ENCODE measurements around the gene TNFRSF1A.
A peak's percentile ranks its signal among the peaks of the same experiment; 100 is the strongest.

The TNFRSF1A gene

DNA sequence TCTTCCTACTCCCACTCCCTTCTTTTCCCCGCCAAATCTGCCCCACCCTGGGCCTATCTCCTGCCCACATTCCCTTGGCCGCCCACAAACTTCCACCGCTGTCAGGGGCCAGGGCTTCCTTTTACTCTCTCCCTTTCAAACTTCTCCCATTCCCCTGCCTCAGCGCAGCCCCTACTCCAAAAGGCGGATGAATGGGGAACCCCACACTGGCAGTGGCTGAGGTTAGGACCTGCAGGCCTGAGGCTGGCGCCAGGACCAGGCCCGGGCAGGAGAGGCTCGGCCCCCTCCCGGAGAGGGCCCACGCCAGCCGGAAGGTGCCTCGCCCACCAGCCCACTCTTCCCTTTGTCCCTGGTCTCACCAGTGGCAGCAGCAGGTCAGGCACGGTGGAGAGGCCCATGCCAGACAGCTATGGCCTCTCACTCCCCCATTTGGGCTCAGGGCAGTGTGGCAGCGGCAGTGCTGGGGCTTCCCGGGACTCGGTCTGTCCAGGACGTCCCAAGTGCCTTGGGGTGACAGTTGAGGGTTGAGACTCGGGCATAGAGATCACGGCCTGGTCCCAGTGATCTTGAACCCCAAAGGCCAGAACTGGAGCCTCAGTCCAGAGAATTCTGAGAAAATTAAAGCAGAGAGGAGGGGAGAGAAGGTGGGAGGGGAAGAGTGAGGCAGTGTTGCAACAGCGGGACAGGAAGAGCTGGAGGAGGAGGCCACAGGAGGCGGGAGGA is at the start of gene TNFRSF1A:
Gene TNFRSF1A (minus strand): TSS at position 660 of the 723 bp plus-strand sequence. CDS start 262 bp downstream, at position 398.
- no peak for DNase-seq

DNA sequence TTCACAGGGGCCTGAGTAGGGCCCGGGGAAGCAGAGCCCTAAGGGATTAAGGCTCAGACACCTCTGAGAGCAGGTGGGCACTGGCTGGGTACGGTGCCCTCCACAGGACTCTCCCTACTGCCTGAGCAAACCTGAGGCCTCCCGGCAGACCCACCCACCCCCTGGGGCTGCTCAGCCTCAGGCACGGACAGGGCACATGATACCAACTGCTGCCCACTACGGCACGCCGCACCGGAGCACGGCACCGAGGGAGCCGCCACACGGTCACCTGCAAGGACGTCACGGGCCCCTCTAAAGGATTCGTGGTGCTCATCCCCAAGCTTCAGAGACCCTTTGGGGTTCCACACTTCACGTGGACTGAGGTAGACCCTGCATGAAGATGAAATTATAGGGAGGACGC is 49.1 kb upstream of the TNFRSF1A start:
- DNase-seq: no peak

DNA sequence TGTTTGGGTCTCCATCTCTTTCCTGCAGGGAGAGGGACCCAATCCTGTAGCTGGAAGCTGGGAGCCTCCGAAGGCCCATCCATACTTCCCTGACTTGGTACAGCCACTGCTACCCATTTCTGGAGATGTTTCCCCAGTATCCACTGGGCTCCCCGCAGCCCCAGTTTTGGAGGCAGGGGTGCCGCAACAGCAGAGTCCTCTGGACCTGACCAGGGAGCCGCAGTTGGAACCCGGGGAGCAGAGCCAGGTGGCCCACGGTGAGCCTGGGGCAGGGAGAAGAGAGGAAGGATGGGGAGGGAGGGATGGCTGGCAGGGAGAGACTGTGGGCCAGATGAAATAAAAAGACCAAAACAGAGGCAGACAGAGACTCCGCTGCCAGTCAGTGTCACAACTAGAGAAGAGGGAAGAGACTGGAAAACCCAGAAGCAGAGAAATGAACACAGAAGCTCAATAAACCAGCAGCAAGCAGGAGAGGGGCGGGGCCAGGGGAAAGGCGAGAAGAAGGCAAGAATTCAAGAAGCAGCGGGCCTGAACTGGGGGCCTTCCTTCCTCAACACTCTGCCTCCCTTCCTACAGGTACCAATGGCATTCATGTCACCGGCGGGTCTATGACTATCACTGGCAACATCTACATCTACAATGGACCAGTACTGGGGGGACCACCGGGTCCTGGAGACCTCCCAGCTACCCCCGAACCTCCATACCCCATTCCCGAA is 48.4 kb upstream of the TNFRSF1A start:
- no peak for DNase-seq

DNA sequence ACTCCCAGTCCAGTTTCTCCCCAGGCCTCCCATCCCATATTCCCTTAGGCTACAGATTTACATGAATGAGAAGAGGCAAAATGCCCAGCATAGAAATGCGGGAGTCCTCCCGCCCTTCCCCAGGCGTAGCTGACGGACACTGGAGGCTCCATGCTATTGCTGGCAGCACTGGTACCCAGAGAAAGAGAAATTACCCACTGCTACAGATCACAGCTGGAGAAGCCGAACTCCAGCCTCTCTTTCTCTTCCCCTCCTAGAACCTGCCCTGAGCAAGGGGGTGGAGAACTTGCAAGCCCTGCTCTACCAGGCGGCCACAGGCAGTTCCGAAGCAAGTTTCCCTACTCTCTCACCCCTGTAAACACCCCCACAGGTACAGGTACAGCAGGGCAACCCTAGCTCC is 45.7 kb upstream of the TNFRSF1A start:
- no peak for DNase-seq

DNA sequence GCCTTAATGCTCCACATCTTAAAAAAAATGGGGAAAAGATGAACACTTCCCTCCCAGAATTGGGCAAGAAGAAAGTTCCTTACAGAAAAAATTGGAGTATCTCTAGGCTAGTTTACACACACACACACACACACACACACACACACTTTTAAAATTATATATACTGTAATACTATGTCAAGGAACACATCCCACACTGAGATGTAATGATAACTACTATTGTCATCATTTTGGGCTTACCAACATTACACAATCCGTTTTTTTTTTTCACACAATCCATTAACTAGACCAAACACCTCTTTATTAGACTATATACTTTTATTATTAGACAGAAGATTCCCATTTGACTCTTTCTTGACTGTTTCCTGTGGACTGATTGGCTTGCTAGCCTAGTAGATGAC is 44.6 kb upstream of the TNFRSF1A start:
- no peak for DNase-seq

- no peak for DNase-seq
These were observed 44.2 kb upstream of the TNFRSF1A start for GRCh38 chr12:6386038-6386437.

- DNase-seq: no peak
These were observed 42.9 kb upstream of the TNFRSF1A start for GRCh38 chr12:6384499-6385436.

GRCh38 chr12:6383572-6384498 is 42.0 kb upstream of the TNFRSF1A start, which contains the start of gene LTBR:
LTBR (plus strand) TSS chr12:6384162; CDS start chr12:6384359, 197 bp downstream.
- no peak for DNase-seq

- no peak for DNase-seq
These were observed 41.1 kb upstream of the TNFRSF1A start for GRCh38 chr12:6382982-6383381.

DNA sequence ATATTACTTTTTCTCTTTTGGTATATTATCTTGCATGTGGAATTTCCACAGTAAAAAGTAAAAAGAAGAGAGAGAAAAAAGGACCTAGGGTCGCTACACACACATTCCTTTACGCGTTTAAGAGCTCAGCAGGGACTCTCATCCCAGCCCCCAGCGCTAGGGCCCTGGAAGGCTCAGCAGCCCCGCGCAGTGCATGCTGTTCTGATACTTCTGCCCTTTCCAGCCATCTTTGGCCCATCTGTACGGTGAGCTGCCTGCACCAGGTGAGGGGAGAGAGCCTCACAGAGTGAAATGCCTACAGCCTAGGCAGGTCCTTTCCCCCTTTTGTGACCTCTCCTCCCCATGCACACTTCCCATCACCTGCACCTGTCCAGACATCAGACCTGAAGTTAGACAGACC is 40.5 kb upstream of the TNFRSF1A start:
- DNase-seq: no peak

GRCh38 chr12:6380141-6381121 is 38.6 kb upstream of the TNFRSF1A start:
- no peak for DNase-seq

DNA sequence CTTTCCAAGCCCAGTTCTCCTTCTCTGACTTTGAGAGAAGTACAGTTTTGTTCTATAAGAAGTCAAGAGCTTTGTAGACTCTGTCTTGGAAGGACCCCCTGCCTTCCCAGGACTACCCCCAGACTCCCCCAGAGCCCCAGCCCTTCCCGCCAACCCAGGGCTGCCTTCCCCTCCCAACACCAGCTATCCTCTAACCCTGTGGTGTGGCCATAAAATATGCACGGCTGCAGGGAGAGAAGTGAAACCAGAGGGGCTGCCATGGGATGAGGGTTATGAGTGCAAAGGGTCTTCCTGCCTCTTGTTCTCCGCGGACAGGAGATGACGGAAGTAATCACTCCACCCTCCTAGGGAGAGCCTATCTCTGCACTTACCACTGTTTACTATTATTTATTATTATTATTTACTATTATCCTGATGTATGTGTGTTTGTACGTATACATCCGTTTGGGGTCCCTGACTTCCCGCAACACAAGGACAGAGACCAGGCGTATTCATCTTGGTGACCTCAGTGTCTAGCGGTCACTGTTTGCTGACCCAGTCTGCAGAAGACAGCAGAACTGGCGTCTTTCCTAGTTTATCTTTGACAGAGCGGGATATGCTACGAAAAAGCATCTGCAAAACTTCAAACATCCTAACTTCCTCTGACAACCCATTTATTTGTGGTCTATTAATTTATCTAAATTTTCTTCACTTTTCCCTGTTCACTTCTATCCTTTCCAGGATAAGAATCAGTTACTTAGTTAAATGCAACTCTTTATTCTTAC is 37.0 kb upstream of the TNFRSF1A start:
- no peak for DNase-seq

- DNase-seq: no peak
These were observed 35.8 kb upstream of the TNFRSF1A start for GRCh38 chr12:6377667-6377994.

GRCh38 chr12:6376870-6377666 is 35.2 kb upstream of the TNFRSF1A start:
- no peak for DNase-seq

GRCh38 chr12:6376079-6376869 is 34.4 kb upstream of the TNFRSF1A start:
- no peak for DNase-seq

DNA sequence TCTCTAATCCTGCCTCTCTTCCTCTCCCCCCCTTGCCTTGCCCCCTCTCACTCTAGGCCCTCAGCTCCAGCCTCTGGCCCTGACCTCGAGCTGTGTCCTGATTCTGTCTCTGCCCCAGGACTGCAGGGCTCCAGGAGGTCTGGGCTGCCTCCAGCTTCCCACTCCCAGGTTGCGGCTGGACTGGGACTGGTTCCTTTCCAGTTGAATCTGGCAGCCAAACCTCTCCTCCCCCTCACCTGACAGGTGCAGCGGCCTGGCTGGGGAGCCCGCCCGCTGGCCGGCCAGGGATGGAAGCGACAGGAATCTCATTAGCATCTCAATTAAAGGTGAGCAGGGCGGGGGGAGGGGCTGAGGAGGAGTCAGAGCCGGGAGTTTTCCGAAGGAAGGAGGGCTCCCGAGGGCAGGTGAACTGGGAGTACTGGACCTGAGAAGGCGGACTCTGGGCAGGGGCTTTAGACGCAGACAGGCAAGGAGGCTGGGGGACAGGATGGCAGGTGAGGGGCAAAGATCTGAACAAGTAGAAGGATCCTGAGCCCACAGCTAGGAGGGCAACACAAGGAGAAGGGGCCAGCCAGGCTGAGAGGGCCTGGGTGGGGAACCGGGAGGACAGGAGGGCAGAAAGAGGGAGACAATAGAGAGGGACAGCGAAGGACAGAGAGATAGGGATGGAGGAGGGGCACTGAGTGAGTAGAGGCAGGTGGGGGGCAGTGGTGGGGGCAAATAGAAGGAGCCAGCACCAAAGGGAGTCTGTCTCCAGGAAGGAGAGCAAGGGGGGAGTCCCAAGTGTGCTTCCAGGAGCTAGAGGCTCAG is 33.6 kb upstream of the TNFRSF1A start, which contains the start of gene SCNN1A:
Gene SCNN1A (minus strand): TSS at position 295 of the 810 bp plus-strand sequence. CDS start 780 bp downstream, outside the sequence.
- DNase-seq: peak; percentile 84

- DNase-seq: no peak
These were observed 32.9 kb upstream of the TNFRSF1A start for GRCh38 chr12:6374786-6375160.

Data from NCI-H2107 (cell line).